PC-3 (cell line): ENCODE results near the gene MMS19. TPM values are rescaled to one million over a fixed set of nuclear protein-coding genes. Genes with fewer than 3 reads are reported as not detected.
"Not testable (repeated sequence)": the region's sequence is repeated elsewhere in the genome, so short reads cannot be mapped to it uniquely, and the experiment has no call there.

Experiments
- ATAC-seq: fragments of 200-7000 bp; cut with Tn5 transposase; 2 replicates; pipeline ENCODE4 v1.9.1; 2020; ENCODE audit warnings: mild to moderate bottlenecking, moderate library complexity
- BruUV-seq: library from RNA; stranded (reverse); fragments of 400-500 nt; replicated peaks from 2 replicates; lab custom pipeline; 2021; lab: Mats Ljungman, UMichigan
- CTCF ChIA-PET: fragments of 300-600 bp; sonication (Branson Sonifier 250); formaldehyde crosslinking; loops from one replicate; lab custom pipeline; 2022; ENCODE audit warnings: antibody characterized with exemption; lab: Charles Lee
- POLR2A ChIA-PET: fragments of 300-600 bp; sonication (Branson Sonifier 250); formaldehyde crosslinking; loops from one replicate; lab custom pipeline; 2022; ENCODE audit warnings: antibody characterized with exemption; ENCODE audit not compliant: unreplicated experiment; lab: Charles Lee
- DNase-seq: peaks from one replicate; pipeline ENCODE4 v3.0.0-alpha.2; 2015
- H2AFZ ChIP-seq: fragments of 300-600 bp; sonication (generic); 2 replicates; pipeline ENCODE4 v1.6.0; 2016; ENCODE audit warnings: antibody characterized with exemption, low read length
- H3F3A ChIP-seq: fragments of 300-600 bp; sonication (generic); one replicate; pipeline ENCODE4 v1.6.0; 2017; ENCODE audit warnings: antibody characterized with exemption, low read length, control low read depth, mild to moderate bottlenecking; ENCODE audit not compliant: unreplicated experiment
- H3K27ac ChIP-seq: fragments of 300-600 bp; sonication (generic); 2 replicates; pipeline ENCODE4 v1.5.1; 2016; ENCODE audit warnings: mild to moderate bottlenecking, low read length
- H3K27me3 ChIP-seq: fragments of 300-600 bp; sonication (generic); 2 replicates; pipeline ENCODE4 v1.6.1; 2016; ENCODE audit warnings: low read length, mixed read lengths
- H3K36me3 ChIP-seq: fragments of 300-600 bp; sonication (generic); 2 replicates; pipeline ENCODE4 v1.6.1; 2016; ENCODE audit warnings: low read depth, mixed run types, low read length, mixed read lengths
- H3K4me1 ChIP-seq: fragments of 300-600 bp; sonication (generic); 2 replicates; pipeline ENCODE4 v1.5.1; 2016; ENCODE audit warnings: low read length; ENCODE audit not compliant: insufficient read depth
- H3K4me2 ChIP-seq: fragments of 300-600 bp; sonication (generic); 2 replicates; pipeline ENCODE4 v1.6.0; 2016; ENCODE audit warnings: low read length
- H3K4me3 ChIP-seq: fragments of 300-600 bp; sonication (generic); 2 replicates; pipeline ENCODE4 v1.5.1; 2016; ENCODE audit warnings: mild to moderate bottlenecking, low read length, mixed read lengths
- H3K79me2 ChIP-seq: fragments of 300-600 bp; sonication (generic); 2 replicates; pipeline ENCODE4 v1.6.1; 2017; ENCODE audit warnings: low read length, mixed read lengths
- H3K9ac ChIP-seq: fragments of 300-600 bp; sonication (generic); 2 replicates; pipeline ENCODE4 v1.6.0; 2016; ENCODE audit warnings: mild to moderate bottlenecking, low read length
- H3K9me2 ChIP-seq: fragments of 300-600 bp; sonication (generic); replicated peaks from 2 replicates; pipeline ENCODE4 v1.6.1; 2016; ENCODE audit warnings: mixed run types, low read length, mixed read lengths
- H3K9me3 ChIP-seq: fragments of 300-600 bp; sonication (generic); 2 replicates; pipeline ENCODE4 v1.6.1; 2016; ENCODE audit warnings: low read length, mixed read lengths
- H4K20me1 ChIP-seq: fragments of 300-600 bp; sonication (generic); 2 replicates; pipeline ENCODE4 v1.6.1; 2016; ENCODE audit warnings: low read length, mixed read lengths
- EZH2 ChIP-seq: fragments of 300-600 bp; sonication (generic); IDR thresholded peaks from one replicate; pipeline ENCODE4 v1.6.1; 2017; ENCODE audit warnings: antibody characterized with exemption, mild to moderate bottlenecking, low read length; ENCODE audit not compliant: unreplicated experiment
- EZH2phosphoT487 ChIP-seq: fragments of 300-600 bp; sonication (generic); IDR thresholded peaks from 2 replicates; pipeline ENCODE4 v1.6.1; 2018; ENCODE audit warnings: mild to moderate bottlenecking, antibody characterized with exemption, low read length, borderline replicate concordance
- intact Hi-C: fragments of 100-400 bp; cut with micrococcal nuclease; formaldehyde crosslinking; loops from 2 replicates; pipeline ENCODE4 v1.9.0; 2023
- total RNA-seq: library from RNA; depleted of rRNA; stranded (reverse); fragments of >200 nt; gene quantifications from 2 replicates; pipeline ENCODE4 v1.2.3, GENCODE V29; 2014
- TF ChIP-seq, protein P1 (sequence below): fragments of 300-600 bp; sonication (generic); conservative IDR thresholded peaks from 2 replicates; pipeline ENCODE4 v1.5.1; 2017; ENCODE audit warnings: antibody characterized with exemption, low read depth, mild to moderate bottlenecking, low read length

Gene MMS19
- total RNA-seq, 1 experiment from 2014 or later, result 78.2 TPM

DNA sequence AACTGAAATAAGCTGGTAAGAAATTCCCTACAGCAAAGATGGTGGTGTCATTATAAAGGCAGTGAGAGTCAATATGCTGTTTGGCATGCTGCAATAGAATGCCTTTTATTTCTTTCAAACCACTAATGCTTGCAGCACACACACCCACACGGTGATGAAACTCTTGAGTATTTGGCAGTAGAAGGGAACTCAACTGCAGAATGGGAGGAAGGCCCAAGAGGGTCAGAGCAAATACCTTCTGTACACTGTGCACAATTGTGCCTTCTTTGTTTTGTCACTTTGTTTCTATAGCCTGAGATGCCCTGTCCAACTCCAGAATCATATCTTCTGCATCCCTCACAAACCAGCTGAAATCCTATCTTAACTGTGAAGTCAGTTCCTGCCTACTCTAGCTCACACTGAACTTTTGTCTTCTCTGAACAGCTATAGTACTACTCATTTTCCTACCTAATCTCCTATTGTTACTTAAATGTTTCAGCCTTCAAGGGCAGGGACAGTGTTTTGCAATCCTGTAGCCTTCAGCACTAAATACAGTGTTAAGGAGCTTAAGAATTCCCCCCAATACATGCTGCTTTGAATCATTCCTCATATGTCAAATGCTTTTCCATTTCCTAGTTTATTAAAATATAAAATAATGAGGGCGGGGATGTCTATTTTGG lies 22.2 kb downstream of the MMS19 start:
- no TSS peak for BruUV-seq
- Histone ChIP-seq H3K9me3 (no peaks in the 10 kb centered on the region), H2AFZ (no peak overlapping the region), H3K27me3 (no peaks in the 10 kb centered on the region), H3K27ac (no peak overlapping the region), H3K36me3 (peaks cover 61% of the 10 kb centered on the region), H3K4me2 (no peak overlapping the region), H3K79me2 (peaks cover 17% of the 10 kb centered on the region; the same call in 1 of the 2 replicates), H3K9me2 (no peaks in the 10 kb centered on the region), H3K9ac (no peak overlapping the region), H3F3A (no peaks in the 10 kb centered on the region), H3K4me3 (no peak overlapping the region), H3K4me1 (peaks cover 24% of the 10 kb centered on the region), H4K20me1 (no peaks in the 10 kb centered on the region)
- DNase-seq, result no peak
- TF ChIP-seq EZH2phosphoT487 (no peak), EZH2 (no peak)
- TF ChIP-seq, protein P1, sequence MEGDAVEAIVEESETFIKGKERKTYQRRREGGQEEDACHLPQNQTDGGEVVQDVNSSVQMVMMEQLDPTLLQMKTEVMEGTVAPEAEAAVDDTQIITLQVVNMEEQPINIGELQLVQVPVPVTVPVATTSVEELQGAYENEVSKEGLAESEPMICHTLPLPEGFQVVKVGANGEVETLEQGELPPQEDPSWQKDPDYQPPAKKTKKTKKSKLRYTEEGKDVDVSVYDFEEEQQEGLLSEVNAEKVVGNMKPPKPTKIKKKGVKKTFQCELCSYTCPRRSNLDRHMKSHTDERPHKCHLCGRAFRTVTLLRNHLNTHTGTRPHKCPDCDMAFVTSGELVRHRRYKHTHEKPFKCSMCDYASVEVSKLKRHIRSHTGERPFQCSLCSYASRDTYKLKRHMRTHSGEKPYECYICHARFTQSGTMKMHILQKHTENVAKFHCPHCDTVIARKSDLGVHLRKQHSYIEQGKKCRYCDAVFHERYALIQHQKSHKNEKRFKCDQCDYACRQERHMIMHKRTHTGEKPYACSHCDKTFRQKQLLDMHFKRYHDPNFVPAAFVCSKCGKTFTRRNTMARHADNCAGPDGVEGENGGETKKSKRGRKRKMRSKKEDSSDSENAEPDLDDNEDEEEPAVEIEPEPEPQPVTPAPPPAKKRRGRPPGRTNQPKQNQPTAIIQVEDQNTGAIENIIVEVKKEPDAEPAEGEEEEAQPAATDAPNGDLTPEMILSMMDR, result no peak
- POLR2A ChIA-PET, result interaction anchor here (0.5 kb wide), 1 partner anchor 129 kb away, joined by 3 read pairs; no protein-coding TSS in a partner anchor
- intact Hi-C loops, result no loop called here
- no peak for ATAC-seq
- CTCF ChIA-PET, result no interaction called here

DNA sequence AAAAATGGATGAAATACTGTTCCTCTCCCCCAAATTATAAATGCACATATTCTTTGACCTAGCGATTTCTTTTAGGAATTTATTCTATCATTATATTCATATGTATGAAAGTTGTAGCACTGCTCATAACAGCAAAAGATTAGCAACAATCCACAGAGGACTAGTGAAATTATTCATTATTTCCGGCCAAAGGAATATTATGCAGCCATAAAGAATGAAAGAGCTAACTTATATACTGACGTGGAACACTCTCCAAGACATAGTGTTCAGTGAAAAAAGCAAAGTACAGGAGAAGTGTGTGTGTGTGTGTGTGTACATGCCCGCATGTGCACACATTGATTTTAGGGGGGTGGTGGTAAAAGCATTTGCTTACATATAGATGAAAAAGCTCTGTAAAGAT lies 23.3 kb downstream of the MMS19 start:
- no peaks in the 10 kb centered on the region for H3K9me2 ChIP-seq
- CTCF ChIA-PET, result no interaction called here
- POLR2A ChIA-PET, result no interaction called here
- no peak overlapping the region for H3K4me3 ChIP-seq
- BruUV-seq, result no TSS peak
- H3K79me2 ChIP-seq, result 0 out of 2 replicates have a peak, but pooled peaks cover 10% of the 10 kb centered on the region
- TF ChIP-seq EZH2 (no peak), EZH2phosphoT487 (no peak)
- TF ChIP-seq, protein P1, result no peak
- peaks cover 62% of the 10 kb centered on the region for H3K36me3 ChIP-seq
- H3K4me2 ChIP-seq, result no peak overlapping the region
- no peak overlapping the region for H3K27ac ChIP-seq
- no peaks in the 10 kb centered on the region for H4K20me1 ChIP-seq
- H2AFZ ChIP-seq, result no peak overlapping the region
- DNase-seq (no peak), ATAC-seq (no peak)
- no peak overlapping the region for H3K9ac ChIP-seq
- no peaks in the 10 kb centered on the region for H3F3A ChIP-seq
- no peaks in the 10 kb centered on the region for H3K9me3 ChIP-seq
- intact Hi-C loops, result no loop called here
- H3K4me1 ChIP-seq, result peaks cover 12% of the 10 kb centered on the region
- H3K27me3 ChIP-seq, result no peaks in the 10 kb centered on the region

DNA sequence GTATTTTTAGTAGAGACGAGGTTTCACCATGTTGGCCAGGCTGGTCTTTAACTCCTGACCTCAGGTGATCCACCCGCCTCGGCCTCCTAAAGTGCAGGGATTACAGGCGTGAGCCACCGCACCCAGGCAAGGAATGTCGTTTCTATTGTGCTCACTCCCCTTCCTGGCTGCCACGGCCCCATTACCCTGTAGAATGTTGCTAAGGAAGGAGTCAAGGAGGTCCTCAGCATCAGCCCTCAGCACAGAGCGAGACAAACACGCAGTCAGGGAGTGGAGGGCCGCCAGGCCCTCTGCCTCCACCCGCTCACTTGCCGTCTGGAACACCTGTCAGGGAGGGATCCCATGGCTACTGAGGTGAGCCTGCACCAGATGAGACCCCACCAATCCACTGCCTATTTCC lies 29.4 kb downstream of the MMS19 start:
- H3K9me2 ChIP-seq, H3K4me2 ChIP-seq, H3K79me2 ChIP-seq, H3K4me3 ChIP-seq, H4K20me1 ChIP-seq, ATAC-seq, POLR2A ChIA-PET, BruUV-seq, H2AFZ ChIP-seq, DNase-seq, H3K27ac ChIP-seq, H3K27me3 ChIP-seq, H3K9ac ChIP-seq, H3F3A ChIP-seq, CTCF ChIA-PET, H3K9me3 ChIP-seq, intact Hi-C loops: not testable (repeated sequence)
- Histone ChIP-seq H3K4me1 (peaks cover 11% of the 10 kb centered on the region), H3K36me3 (peaks cover 47% of the 10 kb centered on the region; the same call in 1 of the 2 replicates)
